NCI-H2196 (cell line): ENCODE data around the gene MAST2.
A peak's percentile ranks its signal among the peaks of the same experiment; 100 is the strongest.
"Not testable (repeated sequence)": the region's sequence is repeated elsewhere in the genome, so short reads cannot be mapped to it uniquely, and the experiment has no call there.

Source experiments
- DNase-seq: peaks from one replicate; lab custom pipeline; 2025; ENCODE audit not compliant: unreplicated experiment; lab: John Stamatoyannopoulos, UW

Gene MAST2

GRCh38 chr1:45930258-45931150 is 127.1 kb downstream of the MAST2 start:
- no peak for DNase-seq

- DNase-seq = not testable (repeated sequence)
Measured at GRCh38 chr1:45932205-45932604, 128.8 kb downstream of the MAST2 start.

- DNase-seq = no peak
Measured at GRCh38 chr1:45934947-45935346, 131.5 kb downstream of the MAST2 start.

GRCh38 chr1:45938029-45938428 is 134.6 kb downstream of the MAST2 start:
- no peak for DNase-seq

- DNase-seq = no peak
Measured at GRCh38 chr1:45942411-45942810, 139.0 kb downstream of the MAST2 start.

- DNase-seq = no peak
Measured at GRCh38 chr1:45943185-45943584, 139.8 kb downstream of the MAST2 start.

- no peak for DNase-seq
Measured at GRCh38 chr1:45945426-45945825, 142.0 kb downstream of the MAST2 start.

GRCh38 chr1:45949462-45949861 is 146.1 kb downstream of the MAST2 start:
- not testable (repeated sequence) for DNase-seq

- no peak for DNase-seq
Measured at GRCh38 chr1:45952072-45952471, 148.7 kb downstream of the MAST2 start.

- DNase-seq = peak; percentile 30
Measured at GRCh38 chr1:45953934-45954847, 150.8 kb downstream of the MAST2 start.

- DNase-seq = no peak
Measured at GRCh38 chr1:45957684-45958083, 154.3 kb downstream of the MAST2 start.

GRCh38 chr1:45958317-45958716 is 154.9 kb downstream of the MAST2 start:
- DNase-seq = no peak

GRCh38 chr1:45960930-45961715 is 157.7 kb downstream of the MAST2 start:
- DNase-seq = no peak

- not testable (repeated sequence) for DNase-seq
Measured at GRCh38 chr1:45961936-45962335, 158.5 kb downstream of the MAST2 start.

- DNase-seq = no peak
Measured at GRCh38 chr1:45968941-45969666, 165.7 kb downstream of the MAST2 start.

- DNase-seq = no peak
Measured at GRCh38 chr1:45969866-45970265, 166.5 kb downstream of the MAST2 start.

- no peak for DNase-seq
Measured at GRCh38 chr1:45971335-45971734, 167.9 kb downstream of the MAST2 start.

GRCh38 chr1:45971922-45972531 is 168.6 kb downstream of the MAST2 start:
- no peak for DNase-seq

- no peak for DNase-seq
Measured at GRCh38 chr1:45972621-45973020, 169.2 kb downstream of the MAST2 start.

GRCh38 chr1:45973121-45973520 is 169.7 kb downstream of the MAST2 start:
- no peak for DNase-seq
